DMS53 treated with DMSO at 0.1 percent for 48 hours (cell line): Measurements from ENCODE around the gene SNRPA.

Experiments
- DNase-seq: peaks from one replicate; lab custom pipeline; 2025; ENCODE audit not compliant: unreplicated experiment; lab: John Stamatoyannopoulos, UW

Gene SNRPA

GRCh38 chr19:40800339-40800996, 49.5 kb downstream of the SNRPA start:
- DNase-seq, result no peak

GRCh38 chr19:40800997-40801377, 50.0 kb downstream of the SNRPA start:
- no peak for DNase-seq

GRCh38 chr19:40801426-40802299, 50.7 kb downstream of the SNRPA start:
- DNase-seq, result no peak

- no peak for DNase-seq
Observed at GRCh38 chr19:40802300-40803169, 51.5 kb downstream of the SNRPA start.

GRCh38 chr19:40803170-40803856, 52.3 kb downstream of the SNRPA start:
- no peak for DNase-seq

- DNase-seq, result no peak
Observed at GRCh38 chr19:40803857-40804782, 53.1 kb downstream of the SNRPA start.

- no peak for DNase-seq
Observed at GRCh38 chr19:40804783-40805242, 53.8 kb downstream of the SNRPA start.

- DNase-seq, result no peak
Observed at GRCh38 chr19:40805258-40805868, 54.4 kb downstream of the SNRPA start.

GRCh38 chr19:40806423-40807146, 55.6 kb downstream of the SNRPA start:
- no peak for DNase-seq

GRCh38 chr19:40807147-40808020, 56.4 kb downstream of the SNRPA start:
- peak; percentile 28 for DNase-seq

GRCh38 chr19:40808021-40808325, 57.0 kb downstream of the SNRPA start:
- DNase-seq, result no peak

- DNase-seq, result no peak
Observed at GRCh38 chr19:40808497-40808896, 57.5 kb downstream of the SNRPA start.

- no peak for DNase-seq
Observed at GRCh38 chr19:40809358-40810086, 58.5 kb downstream of the SNRPA start.

GRCh38 chr19:40810160-40810559, 59.2 kb downstream of the SNRPA start:
- no peak for DNase-seq

GRCh38 chr19:40810649-40811408, 59.8 kb downstream of the SNRPA start:
- peak; percentile 81 for DNase-seq
